K562 (cell line): ENCODE results near the gene WDR93. TPM values are rescaled to one million over a fixed set of nuclear protein-coding genes. Genes with fewer than 3 reads are reported as not detected.
A peak's percentile ranks its signal among the peaks of the same experiment; 100 is the strongest.

Experiments used
- ASH1L ChIP-seq: fragments of 450-650 bp; IDR thresholded peaks from 2 replicates; pipeline ENCODE4 v1.6.1; 2018; ENCODE audit warnings: borderline replicate concordance, mild to moderate bottlenecking, low read depth; ENCODE audit not compliant: partially characterized antibody
- ATF1 ChIP-seq, 2 experiments: fragments of 450-650 bp in 1 of 2; IDR thresholded peaks; 2 replicates each; pipeline ENCODE4 v1.6.1; 2016; ENCODE audit warnings: missing compliant biosample characterization in 1 of 2, missing genetic modification characterization in 1 of 2
- ATF3 ChIP-seq, 2 experiments: fragments of 450-650 bp in 1 of 2; sonication (generic) in 1 of 2; formaldehyde crosslinking in 1 of 2; IDR thresholded peaks in 1 of 2; conservative IDR thresholded peaks in 1 of 2; 2 replicates each; pipeline versions ENCODE4 v1.6.1 to v1.8.1; 2016 to 2023; ENCODE audit warnings: mild to moderate bottlenecking in 2 of 2, moderate library complexity in 2 of 2, inconsistent platforms in 1 of 2, missing genetic modification reagents in 1 of 2
- CCNT2 ChIP-seq: IDR thresholded peaks from 2 replicates; pipeline ENCODE4 v1.6.1; 2011; ENCODE audit warnings: borderline replicate concordance, low read depth, mild to moderate bottlenecking, moderate library complexity, mixed read lengths, low read length; ENCODE audit not compliant: insufficient read length; ENCODE audit errors: extremely low read depth
- CXXC5 ChIP-seq: fragments of 250-450 bp; sonication (Bioruptor Pico); IDR thresholded peaks from 2 replicates; pipeline ENCODE4 v1.8.0; 2022; ENCODE audit warnings: inconsistent platforms, mild to moderate bottlenecking, moderate library complexity
- HCFC1 ChIP-seq: IDR thresholded peaks from 2 replicates; pipeline ENCODE4 v1.6.1; 2012; ENCODE audit warnings: low read depth, low read length, improper control_type of control experiment
- HDGF ChIP-seq: fragments of 450-650 bp; IDR thresholded peaks from 2 replicates; pipeline ENCODE4 v1.6.1; 2016
- HNRNPL ChIP-seq: fragments of 200-400 bp; formaldehyde crosslinking; IDR thresholded peaks from 2 replicates; pipeline ENCODE4 v1.6.1; 2017; ENCODE audit warnings: low read depth, mild to moderate bottlenecking, low read length
- KDM1A ChIP-seq, 2 experiments: fragments of 450-650 bp; IDR thresholded peaks; 2 replicates each; pipeline ENCODE4 v1.6.1; 2016; ENCODE audit warnings: mild to moderate bottlenecking in 2 of 2
- MEF2A ChIP-seq: IDR thresholded peaks from 2 replicates; pipeline ENCODE4 v1.6.1; 2011; ENCODE audit warnings: low read depth, mild to moderate bottlenecking, low read length, moderate library complexity; ENCODE audit not compliant: control insufficient read depth
- MLX ChIP-seq, 2 experiments: fragments of 450-650 bp in 1 of 2; sonication (generic) in 1 of 2; formaldehyde crosslinking; conservative IDR thresholded peaks; 2 replicates each; pipeline versions ENCODE4 v1.4.0 to v1.8.1; 2020 to 2022; ENCODE audit warnings: mild to moderate bottlenecking in 1 of 2, missing genetic modification reagents in 1 of 2
- PTRF ChIP-seq: fragments of 450-650 bp; IDR thresholded peaks from 2 replicates; pipeline ENCODE4 v1.6.1; 2016; ENCODE audit warnings: mild to moderate bottlenecking, missing genetic modification characterization, missing compliant biosample characterization
- SAFB2 ChIP-seq: fragments of 200-400 bp; formaldehyde crosslinking; IDR thresholded peaks from 2 replicates; pipeline ENCODE4 v1.6.1; 2018; ENCODE audit warnings: borderline replicate concordance, low read length, low read depth, moderate library complexity; ENCODE audit not compliant: severe bottlenecking
- SMAD2 ChIP-seq: fragments of 150-350 bp; IDR thresholded peaks from 2 replicates; pipeline ENCODE4 v1.6.1; 2014; ENCODE audit warnings: low read depth, mild to moderate bottlenecking, low read length
- SOX6 ChIP-seq: fragments of 450-650 bp; IDR thresholded peaks from 2 replicates; pipeline ENCODE4 v1.6.1; 2014; ENCODE audit warnings: mild to moderate bottlenecking
- TCF7L2 ChIP-seq: fragments of 150-350 bp; IDR thresholded peaks from 2 replicates; pipeline ENCODE4 v1.6.1; 2016; ENCODE audit warnings: low read depth, mild to moderate bottlenecking, low read length, moderate library complexity
- TFAP4 ChIP-seq: sonication (generic); formaldehyde crosslinking; IDR thresholded peaks from 2 replicates; pipeline ENCODE4 v1.8.0; 2022; ENCODE audit warnings: missing genetic modification reagents, mild to moderate bottlenecking, moderate library complexity, borderline replicate concordance
- TOE1 ChIP-seq, 2 experiments: fragments of 450-650 bp in 1 of 2; sonication (generic) in 1 of 2; formaldehyde crosslinking in 1 of 2; IDR thresholded peaks; 2 replicates each; pipeline versions ENCODE4 v1.7.1 to v1.8.0; 2016 to 2022; ENCODE audit warnings: borderline replicate concordance in 2 of 2, mild to moderate bottlenecking in 2 of 2, antibody characterized with exemption in 1 of 2, inconsistent platforms in 1 of 2, low read depth in 1 of 2, missing genetic modification reagents in 1 of 2, moderate library complexity in 1 of 2
- ZBTB17 ChIP-seq: fragments of 450-650 bp; formaldehyde crosslinking; IDR thresholded peaks from 2 replicates; pipeline ENCODE4 v1.4.0; 2020; ENCODE audit warnings: mild to moderate bottlenecking
- ZNF12 ChIP-seq: sonication (generic); formaldehyde crosslinking; IDR thresholded peaks from 2 replicates; pipeline ENCODE4 v1.4.0; 2020; ENCODE audit warnings: mild to moderate bottlenecking, missing genetic modification reagents
- ZNF23 ChIP-seq: fragments of 250-450 bp; sonication (Bioruptor Pico); IDR thresholded peaks from 2 replicates; pipeline ENCODE4 v1.4.0; 2020; ENCODE audit warnings: mild to moderate bottlenecking
- ZNF311 ChIP-seq: fragments of 250-450 bp; sonication (Bioruptor Pico); IDR thresholded peaks from 2 replicates; pipeline ENCODE4 v1.4.0; 2020; ENCODE audit warnings: mild to moderate bottlenecking, moderate library complexity
- ZNF707 ChIP-seq: fragments of 250-450 bp; sonication (Bioruptor Pico); conservative IDR thresholded peaks from 2 replicates; pipeline ENCODE4 v1.8.0; 2022; ENCODE audit warnings: inconsistent platforms, mild to moderate bottlenecking, moderate library complexity
- ZNF79 ChIP-seq: fragments of 250-450 bp; sonication (Bioruptor Pico); IDR thresholded peaks from 2 replicates; pipeline ENCODE4 v1.4.0; 2020; ENCODE audit warnings: low read depth, mild to moderate bottlenecking, moderate library complexity
- ZZZ3 ChIP-seq: fragments of 450-650 bp; IDR thresholded peaks from 2 replicates; pipeline ENCODE4 v1.6.1; 2016; ENCODE audit warnings: antibody characterized with exemption, mild to moderate bottlenecking, moderate library complexity
- polyA plus RNA-seq, 8 experiments: library from polyadenylated mRNA; depleted of rRNA in 4 of 8; stranded (reverse) in 5 of 8; unstranded in 3 of 8; fragments of >200 nt; fragmentation: Nextera tagmentation in 2 of 8; fragmentation: Illumina TruSeq in 1 of 8; extraction: Ambion mirVana in 2 of 8; extraction: Trizol in 1 of 8; gene quantifications; 2 replicates each; pipeline versions ENCODE4 v1.2.1 to v1.2.3, GENCODE V29; 2011 to 2014; ENCODE audit warnings: inconsistent platforms in 1 of 8, missing spikeins in 1 of 8
- total RNA-seq, 7 experiments: library from RNA; depleted of rRNA in 6 of 7; stranded (reverse); fragments of >200 nt in 6 of 7; fragmentation: Illumina TruSeq in 2 of 7; extraction: Trizol in 2 of 7; gene quantifications; 2 replicates each; pipeline versions ENCODE4 v1.2.1 to v1.2.3, GENCODE V29; 2011 to 2021; ENCODE audit warnings: low replicate concordance in 1 of 7

Gene WDR93
- total and polyA plus RNA-seq, 9 of the 15 experiments (the other 6 are each of a cell fraction or from before 2014, with no cell fraction given), result not detected

GRCh38 chr15:89776274-89777072, 85.9 kb downstream of the WDR93 start, which contains the start of gene MESP2 (continued):
- TF ChIP-seq SAFB2 (no peak), ZNF12 (CRISPR knock-in tag) (peak; percentile 48; the same call in 1 of the 2 replicates), MEF2A (no peak), HNRNPL (peak; percentile 7; the same call in 1 of the 2 replicates), KDM1A (IDR thresholded peaks at IDR 0.05) (no peak), TCF7L2 (no peak), ATF3 (IDR thresholded peaks at IDR 0.05) (no peak), ATF3 (CRISPR knock-in tag; conservative IDR thresholded peaks at IDR 0.05) (no peak), CCNT2 (peak; percentile 71), ZNF311 (CRISPR knock-in tag) (no peak), TOE1 (IDR thresholded peaks at IDR 0.05; ENCODE audit: borderline replicate concordance) (no peak), TOE1 (CRISPR knock-in tag; IDR thresholded peaks at IDR 0.05; ENCODE audit: borderline replicate concordance, low read depth) (no peak), ZNF23 (CRISPR knock-in tag) (no peak), TFAP4 (CRISPR knock-in tag) (peak; percentile 54; the same call in 1 of the 2 replicates), HDGF (no peak), PTRF (tag) (no peak), ZNF79 (CRISPR knock-in tag) (no peak), ATF1 (CRISPR knock-in tag; IDR thresholded peaks at IDR 0.05) (no peak), ATF1 (tag; IDR thresholded peaks at IDR 0.05) (peak; percentile 39; the same call in 1 of the 2 replicates), ZBTB17 (CRISPR knock-in tag) (0 out of 2 replicates have a peak, but pooled peaks have one; percentile 22), ZZZ3 (no peak), HCFC1 (peak; percentile 36; the same call in 1 of the 2 replicates), MLX (CRISPR knock-in tag; conservative IDR thresholded peaks at IDR 0.05) (no peak), CXXC5 (CRISPR knock-in tag) (peak; percentile 87), SMAD2 (no peak), SOX6 (no peak), ASH1L (no peak), ZNF707 (CRISPR knock-in tag) (no peak)
